Caco-2 (cell line): ENCODE measurements around the gene TPBGL. TPM values are rescaled to one million over a fixed set of nuclear protein-coding genes. Genes with fewer than 3 reads are reported as not detected.
"Not testable (repeated sequence)": the region's sequence is repeated elsewhere in the genome, so short reads cannot be mapped to it uniquely, and the experiment has no call there.

ENCODE experiments used
- BruUV-seq: library from RNA; stranded (reverse); fragments of 400-500 nt; replicated peaks from 2 replicates; lab custom pipeline; 2021; lab: Mats Ljungman, UMichigan
- CTCF ChIA-PET: fragments of 300-600 bp; sonication (Branson Sonifier 250); formaldehyde crosslinking; loops from one replicate; lab custom pipeline; 2022; ENCODE audit warnings: antibody characterized with exemption; lab: Charles Lee
- POLR2A ChIA-PET: fragments of 300-600 bp; sonication (Branson Sonifier 250); formaldehyde crosslinking; loops from one replicate; lab custom pipeline; 2022; ENCODE audit warnings: antibody characterized with exemption; lab: Charles Lee
- DNase-seq, 2 experiments: peaks; one replicate each; pipeline versions ENCODE4 v3.0.0 to v3.0.0-alpha.2; 2020 to 2022
- H3K27me3 ChIP-seq: replicated peaks from 2 replicates; pipeline ENCODE4 v1.6.0; 2011; ENCODE audit warnings: low read length; ENCODE audit not compliant: control insufficient read depth, insufficient read depth
- H3K36me3 ChIP-seq: 2 replicates; pipeline ENCODE4 v1.5.1; 2011; ENCODE audit warnings: low read length; ENCODE audit not compliant: control insufficient read depth, insufficient read depth
- H3K4me1 ChIP-seq: fragments of 250-450 bp; sonication (Bioruptor Pico); 2 replicates; pipeline ENCODE4 v1.5.1; 2020; ENCODE audit warnings: mild to moderate bottlenecking
- H3K4me3 ChIP-seq: 2 replicates; pipeline ENCODE4 v1.5.1; 2011; ENCODE audit warnings: low read depth, mild to moderate bottlenecking, control low read depth, low read length
- H3K9me3 ChIP-seq: fragments of 250-450 bp; sonication (Bioruptor Pico); 2 replicates; pipeline ENCODE4 v1.5.1; 2020; ENCODE audit warnings: mild to moderate bottlenecking, moderate library complexity
- H3K27ac Mint-ChIP-seq: one replicate; pipeline ENCODE4 v1.8.0; 2022; ENCODE audit warnings: mixed read lengths; ENCODE audit not compliant: unreplicated experiment
- H3K27me3 Mint-ChIP-seq: one replicate; pipeline ENCODE4 v1.8.0; 2022; ENCODE audit warnings: mixed read lengths; ENCODE audit not compliant: insufficient read depth, unreplicated experiment
- H3K36me3 Mint-ChIP-seq: one replicate; pipeline ENCODE4 v1.8.0; 2022; ENCODE audit warnings: mild to moderate bottlenecking, mixed read lengths; ENCODE audit not compliant: insufficient read depth, unreplicated experiment
- H3K4me1 Mint-ChIP-seq: one replicate; pipeline ENCODE4 v1.8.0; 2022; ENCODE audit warnings: low read depth, mixed read lengths; ENCODE audit not compliant: unreplicated experiment
- H3K4me3 Mint-ChIP-seq: one replicate; pipeline ENCODE4 v1.8.0; 2022; ENCODE audit warnings: mild to moderate bottlenecking, moderate library complexity, mixed read lengths; ENCODE audit not compliant: unreplicated experiment
- H3K9me3 Mint-ChIP-seq: one replicate; pipeline ENCODE4 v1.8.0; 2022; ENCODE audit warnings: mixed read lengths; ENCODE audit not compliant: unreplicated experiment
- CTCF ChIP-seq, 2 experiments: fragments of 200-600 bp in 1 of 2; IDR thresholded peaks; 1 replicate in 1 of 2; 2 replicates in 1 of 2; pipeline versions ENCODE4 v1.5.1 to v1.8.0; 2011 to 2022; ENCODE audit warnings: antibody characterized with exemption in 1 of 2, control low read depth in 1 of 2, inconsistent platforms in 1 of 2, low read depth in 1 of 2, low read length in 1 of 2, mild to moderate bottlenecking in 1 of 2, moderate library complexity in 1 of 2; ENCODE audit not compliant: insufficient read depth in 1 of 2, severe bottlenecking in 1 of 2, unreplicated experiment in 1 of 2
- intact Hi-C: fragments of 100-400 bp; cut with micrococcal nuclease; formaldehyde crosslinking; loops from one replicate; pipeline ENCODE4 v1.10.0; 2022; ENCODE audit not compliant: unreplicated experiment
- total RNA-seq: library from RNA; stranded (reverse); gene quantifications from 2 replicates; pipeline ENCODE4 v1.2.3, GENCODE V29; 2022

The TPBGL gene
- total RNA-seq, 1 experiment from 2014 or later: 0.18 TPM

DNA sequence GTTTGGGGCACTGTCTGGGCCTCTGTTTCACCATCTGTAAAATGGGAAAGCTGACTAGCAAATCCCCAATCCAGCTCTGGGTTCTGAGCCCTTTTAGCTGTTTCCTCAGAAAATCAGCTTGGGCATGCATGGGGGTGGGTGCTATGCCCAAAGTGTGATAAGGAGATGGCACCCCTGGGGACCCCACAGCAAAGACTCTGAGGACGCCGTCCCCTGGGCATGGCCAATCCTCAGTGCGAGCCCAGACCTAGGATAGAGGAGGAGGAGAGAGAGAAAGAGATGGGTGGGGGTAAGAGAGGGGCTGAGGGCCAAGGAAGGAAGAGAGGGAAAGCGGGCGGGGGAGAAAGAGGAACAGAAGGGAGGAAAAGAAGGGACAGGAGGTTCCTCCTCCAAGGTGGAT is 31.8 kb downstream of the TPBGL start:
- Histone ChIP-seq H3K4me3 (no peak overlapping the region), H3K36me3 (peaks cover 7% of the 10 kb centered on the region; the same call in 1 of the 2 replicates), H3K4me1 (no peaks in the 10 kb centered on the region), H3K27me3 (no peaks in the 10 kb centered on the region), H3K9me3 (no peaks in the 10 kb centered on the region)
- Mint-ChIP-seq H3K27ac (no peak overlapping the region), H3K27me3 (no peaks in the 10 kb centered on the region), H3K4me1 (peaks cover 6% of the 10 kb centered on the region), H3K9me3 (no peaks in the 10 kb centered on the region), H3K36me3 (peaks cover 58% of the 10 kb centered on the region), H3K4me3 (no peak overlapping the region)
- POLR2A ChIA-PET: no interaction called here
- TF ChIP-seq CTCF (IDR thresholded peaks at IDR 0.05; ENCODE audit: insufficient read depth in 1 of 2, low read depth in 1 of 2, low read length in 1 of 2, severe bottlenecking in 1 of 2, unreplicated experiment in 1 of 2): no peak
- DNase-seq: no peak
- no TSS peak for BruUV-seq
- CTCF ChIA-PET: interaction anchor here (1.4 to 1.6 kb wide), 2 partner anchors 24 to 31 kb away, joined by 4 to 5 read pairs; no protein-coding TSS in a partner anchor
- intact Hi-C loops: no loop called here

DNA sequence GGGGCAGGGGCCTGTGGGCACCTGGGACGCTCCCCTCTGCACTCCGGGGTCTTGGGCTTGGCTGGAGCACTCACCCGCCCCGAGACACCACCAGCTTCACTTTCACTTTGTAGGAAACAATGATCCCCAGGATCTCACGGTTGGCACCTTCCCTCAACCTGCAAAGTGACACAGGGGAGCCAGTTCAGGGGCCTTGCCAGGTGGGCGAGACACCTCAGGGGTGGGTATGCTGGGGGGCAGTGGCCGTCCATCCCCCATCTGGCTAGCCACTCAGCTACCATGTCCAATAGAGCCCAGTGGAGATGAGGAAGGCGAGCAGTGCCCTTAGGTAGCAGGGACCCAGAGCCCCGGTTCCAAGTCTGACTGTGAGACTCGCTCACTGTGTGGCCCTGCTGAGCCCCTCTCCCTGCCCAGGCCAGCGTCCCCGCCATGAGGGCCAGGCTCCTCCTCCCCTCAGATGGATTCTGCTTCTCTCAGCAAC is 32.3 kb downstream of the TPBGL start:
- Histone ChIP-seq H3K4me1 (no peaks in the 10 kb centered on the region), H3K9me3 (no peaks in the 10 kb centered on the region), H3K36me3 (peaks cover 7% of the 10 kb centered on the region; the same call in 1 of the 2 replicates), H3K4me3 (no peak overlapping the region), H3K27me3 (no peaks in the 10 kb centered on the region)
- Mint-ChIP-seq H3K4me3 (no peak overlapping the region), H3K4me1 (peaks cover 6% of the 10 kb centered on the region), H3K27me3 (no peaks in the 10 kb centered on the region), H3K36me3 (peaks cover 61% of the 10 kb centered on the region), H3K27ac (no peak overlapping the region), H3K9me3 (no peaks in the 10 kb centered on the region)
- intact Hi-C loops: no loop called here
- ChIA-PET CTCF (interaction anchor here (1.4 to 1.6 kb wide), 2 partner anchors 25 to 31 kb away, joined by 4 to 5 read pairs; no protein-coding TSS in a partner anchor), POLR2A (no interaction called here)
- TF ChIP-seq CTCF (IDR thresholded peaks at IDR 0.05; ENCODE audit: insufficient read depth in 1 of 2, low read depth in 1 of 2, low read length in 1 of 2, severe bottlenecking in 1 of 2, unreplicated experiment in 1 of 2): no peak
- BruUV-seq: no TSS peak
- peak in 1 of 2 experiments; percentile 28 for DNase-seq

GRCh38 chr11:75273411-75274391 is 33.1 kb downstream of the TPBGL start:
- Mint-ChIP-seq H3K4me3 (no peak overlapping the region), H3K9me3 (no peaks in the 10 kb centered on the region), H3K36me3 (peaks cover 62% of the 10 kb centered on the region), H3K27me3 (no peaks in the 10 kb centered on the region), H3K4me1 (peaks cover 8% of the 10 kb centered on the region), H3K27ac (no peak overlapping the region)
- peak in 1 of 2 experiments; percentile 41 for DNase-seq
- TF ChIP-seq CTCF (IDR thresholded peaks at IDR 0.05; ENCODE audit: insufficient read depth in 1 of 2, low read depth in 1 of 2, low read length in 1 of 2, severe bottlenecking in 1 of 2, unreplicated experiment in 1 of 2): no peak
- intact Hi-C loops: no loop called here
- CTCF ChIA-PET: interaction anchor here (0.6 to 1.6 kb wide), 2 partner anchors 32 to 197 kb away, joined by 3 to 5 read pairs; no protein-coding TSS in a partner anchor
- BruUV-seq: no TSS peak
- peaks cover 10% of the 10 kb centered on the region; the same call in 1 of the 2 replicates for H3K36me3 ChIP-seq
- POLR2A ChIA-PET: no interaction called here
- H3K27me3 ChIP-seq: no peaks in the 10 kb centered on the region
- H3K4me1 ChIP-seq: peaks cover 3% of the 10 kb centered on the region
- no peak overlapping the region for H3K4me3 ChIP-seq
- no peaks in the 10 kb centered on the region for H3K9me3 ChIP-seq

DNA sequence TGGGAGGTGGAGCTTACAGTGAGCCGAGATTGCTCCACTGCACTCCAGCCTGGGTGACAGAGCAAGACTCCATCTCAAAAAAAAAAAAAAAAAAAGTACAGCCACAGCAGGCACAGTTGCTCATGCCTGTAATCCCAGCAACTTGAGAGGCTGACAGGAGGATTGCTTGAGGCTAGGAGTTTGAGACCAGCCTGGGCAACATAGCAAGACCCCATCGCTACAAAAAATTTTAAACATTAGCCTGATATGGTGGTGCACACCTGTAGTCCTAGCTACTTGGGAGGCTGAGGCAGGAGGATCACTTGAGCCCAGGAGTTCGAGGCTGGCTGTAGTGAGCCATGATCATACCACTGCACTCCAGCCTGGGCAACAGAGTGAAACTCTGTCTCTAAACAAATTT is 34.1 kb downstream of the TPBGL start:
- H3K27me3 ChIP-seq, H3K4me3 Mint-ChIP-seq, H3K9me3 ChIP-seq, H3K4me3 ChIP-seq, BruUV-seq, H3K9me3 Mint-ChIP-seq, POLR2A ChIA-PET, intact Hi-C loops, H3K27me3 Mint-ChIP-seq, H3K27ac Mint-ChIP-seq: not testable (repeated sequence)
- Mint-ChIP-seq H3K4me1 (peaks cover 15% of the 10 kb centered on the region), H3K36me3 (peaks cover 67% of the 10 kb centered on the region)
- DNase-seq: peak in 1 of 2 experiments; percentile 21
- CTCF ChIA-PET: interaction anchor here (0.6 kb wide), 1 partner anchor 196 kb away, joined by 3 read pairs; no protein-coding TSS in a partner anchor
- Histone ChIP-seq H3K4me1 (peaks cover 13% of the 10 kb centered on the region), H3K36me3 (peaks cover 10% of the 10 kb centered on the region; the same call in 1 of the 2 replicates)
